GM12864 (cell line): ENCODE measurements around the gene KCNQ2.

Source experiments
- DNase-seq: peaks from one replicate; pipeline ENCODE4 v3.0.0-alpha.2; 2011; ENCODE audit warnings: low read depth
- H3K4me3 ChIP-seq: 2 replicates; pipeline ENCODE4 v1.5.1; 2011; ENCODE audit warnings: mild to moderate bottlenecking, low read depth, low read length, control low read depth
- CTCF ChIP-seq: IDR thresholded peaks from 2 replicates; pipeline ENCODE4 v1.5.1; 2011; ENCODE audit warnings: low read depth, mild to moderate bottlenecking, moderate library complexity, low read length, control low read depth, inconsistent platforms; ENCODE audit errors: missing control alignments

KCNQ2 gene

GRCh38 chr20:63370618-63371187, 101.8 kb downstream of the KCNQ2 start:
- DNase-seq, result no peak
- TF ChIP-seq CTCF, result no peak
- H3K4me3 ChIP-seq, result no peak overlapping the region

GRCh38 chr20:63369724-63370617, 102.5 kb downstream of the KCNQ2 start:
- no peak overlapping the region for H3K4me3 ChIP-seq
- DNase-seq, result no peak
- no peak for TF ChIP-seq CTCF

- DNase-seq, result no peak
- no peak for TF ChIP-seq CTCF
Observed at GRCh38 chr20:63369024-63369530, 103.4 kb downstream of the KCNQ2 start.

GRCh38 chr20:63368151-63368550, 104.3 kb downstream of the KCNQ2 start:
- no peak for DNase-seq
- TF ChIP-seq CTCF, result no peak
- no peak overlapping the region for H3K4me3 ChIP-seq

More at GRCh38 chr20:63369024-63369530, 103.4 kb downstream of the KCNQ2 start:
- no peak overlapping the region for H3K4me3 ChIP-seq

- H3K4me3 ChIP-seq, result no peak overlapping the region
- DNase-seq, result no peak
- TF ChIP-seq CTCF, result no peak
Observed at GRCh38 chr20:63367446-63368055, 104.9 kb downstream of the KCNQ2 start.

- no peak overlapping the region for H3K4me3 ChIP-seq
- no peak for TF ChIP-seq CTCF
- no peak for DNase-seq
Observed at GRCh38 chr20:63366390-63367365, 105.8 kb downstream of the KCNQ2 start.
